ENCODE data around the gene MALAT1. TPM values are rescaled to one million over a fixed set of nuclear protein-coding genes. Genes with fewer than 3 reads are reported as not detected.
A peak's percentile ranks its signal among the peaks of the same experiment; 100 is the strongest.

Gene MALAT1
- total and polyA plus RNA-seq, 2 of the 13 experiments (the other 11 are each of a cell fraction or from before 2014, with no cell fraction given) = 143 to 1,237 TPM

- TF ChIP-seq ZNF609 (CRISPR knock-in tag; IDR thresholded peaks at IDR 0.05; ENCODE audit: borderline replicate concordance) = no peak
- no peak for TF ChIP-seq ARHGAP35 (CRISPR knock-in tag; IDR thresholded peaks at IDR 0.05; ENCODE audit: borderline replicate concordance)
- TF ChIP-seq, protein P1, sequence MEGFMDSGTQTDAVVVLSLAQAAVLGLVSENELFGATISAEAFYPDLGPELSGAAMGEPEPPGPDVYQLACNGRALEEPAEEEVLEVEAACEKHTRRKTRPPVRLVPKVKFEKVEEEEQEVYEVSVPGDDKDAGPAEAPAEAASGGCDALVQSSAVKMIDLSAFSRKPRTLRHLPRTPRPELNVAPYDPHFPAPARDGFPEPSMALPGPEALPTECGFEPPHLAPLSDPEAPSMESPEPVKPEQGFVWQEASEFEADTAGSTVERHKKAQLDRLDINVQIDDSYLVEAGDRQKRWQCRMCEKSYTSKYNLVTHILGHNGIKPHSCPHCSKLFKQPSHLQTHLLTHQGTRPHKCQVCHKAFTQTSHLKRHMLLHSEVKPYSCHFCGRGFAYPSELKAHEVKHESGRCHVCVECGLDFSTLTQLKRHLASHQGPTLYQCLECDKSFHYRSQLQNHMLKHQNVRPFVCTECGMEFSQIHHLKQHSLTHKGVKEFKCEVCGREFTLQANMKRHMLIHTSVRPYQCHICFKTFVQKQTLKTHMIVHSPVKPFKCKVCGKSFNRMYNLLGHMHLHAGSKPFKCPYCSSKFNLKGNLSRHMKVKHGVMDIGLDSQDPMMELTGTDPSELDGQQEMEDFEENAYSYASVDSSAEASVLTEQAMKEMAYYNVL (CRISPR knock-in tag; IDR thresholded peaks at IDR 0.05; ENCODE audit: borderline replicate concordance) = no peak
- no peak for TF ChIP-seq ZC3H13 (CRISPR knock-in tag; IDR thresholded peaks at IDR 0.05)
- TF ChIP-seq SRSF4 (IDR thresholded peaks at IDR 0.05; ENCODE audit: low read depth, low read length, poor library complexity, severe bottlenecking) = peak; percentile 45
- TF ChIP-seq ZFP62 (CRISPR knock-in tag; IDR thresholded peaks at IDR 0.05) = no peak
- no peak for TF ChIP-seq ISX (CRISPR knock-in tag; conservative IDR thresholded peaks at IDR 0.05)
These were observed 4.6 kb downstream of the MALAT1 start (continued) for GRCh38 chr11:65503368-65503948.

Measured in HepG2 (cell line).